RPMI8226 (cell line): ENCODE data around the gene SMYD3.
"Not testable (repeated sequence)": the region's sequence is repeated elsewhere in the genome, so short reads cannot be mapped to it uniquely, and the experiment has no call there.

Experiments
- DNase-seq: peaks from one replicate; pipeline ENCODE4 v3.0.0-alpha.2; 2015

Gene SMYD3

DNA sequence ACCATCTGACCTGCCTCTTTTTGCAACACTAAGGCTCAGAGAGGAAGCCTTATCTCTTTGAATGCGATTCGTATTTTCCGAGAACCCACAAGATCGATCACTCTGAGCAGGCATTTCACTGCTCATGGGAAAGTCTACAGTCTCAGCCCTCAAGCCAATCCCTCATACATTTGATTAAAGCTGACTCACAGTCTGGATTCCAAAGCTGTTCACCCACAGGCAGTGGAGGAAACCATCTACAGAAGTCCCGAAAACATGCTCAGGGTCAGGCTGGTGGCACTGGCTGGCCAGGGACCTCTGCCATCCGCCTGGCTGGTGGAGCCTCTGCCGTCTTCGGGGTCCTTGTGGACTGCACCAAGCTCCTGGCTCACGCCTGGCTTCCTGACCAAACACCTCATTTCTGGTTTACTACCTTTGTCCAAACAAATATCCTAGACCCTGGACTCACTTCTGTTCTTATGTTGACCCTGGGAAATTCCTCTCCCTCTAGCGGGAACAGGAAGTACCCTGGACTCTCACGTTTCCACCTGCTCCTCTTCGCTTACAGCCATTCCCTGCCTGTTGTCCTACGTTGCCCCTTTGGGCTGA, 650.0 kb downstream of the SMYD3 start:
- no peak for DNase-seq

DNA sequence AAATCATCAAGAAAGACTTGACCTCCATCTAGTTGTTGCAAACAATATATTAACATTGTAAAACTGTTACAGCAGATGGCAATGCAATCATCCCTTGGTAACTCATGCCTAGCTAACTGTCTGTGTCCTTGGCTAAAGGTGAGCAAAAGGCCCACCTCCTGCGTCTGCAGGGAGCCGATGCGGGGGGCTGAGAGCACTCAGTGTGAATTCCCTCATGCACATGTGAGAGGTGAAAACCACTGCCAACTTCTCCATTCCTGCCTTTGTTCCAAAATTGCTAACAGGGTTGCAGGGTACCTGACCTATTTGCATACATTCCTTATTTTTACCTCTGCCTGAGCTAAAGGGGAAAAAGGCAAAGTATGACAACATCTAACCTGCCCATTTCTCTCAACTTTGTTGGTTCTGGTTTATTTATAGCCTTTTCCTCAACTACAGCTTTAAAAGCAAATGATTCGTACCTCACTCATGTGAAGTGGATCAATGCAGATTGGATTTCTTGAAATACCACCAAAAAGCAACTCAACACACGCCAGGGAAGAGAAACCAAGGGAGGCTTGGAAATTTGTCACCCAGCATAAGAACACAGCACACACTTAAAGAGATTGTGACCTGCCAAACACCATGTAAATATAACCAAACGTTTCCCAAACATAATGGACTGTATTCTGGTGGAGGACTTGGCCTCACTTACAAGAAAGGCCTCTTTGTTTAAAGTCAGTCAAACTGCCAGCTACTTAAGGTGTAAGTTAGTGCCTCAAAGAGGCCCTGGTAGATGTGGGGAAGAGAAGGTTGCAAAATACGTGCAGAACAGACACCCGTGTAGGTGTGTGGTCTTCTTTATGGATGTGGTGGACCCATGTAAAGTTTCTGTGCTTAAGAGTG, 651.0 kb downstream of the SMYD3 start:
- no peak for DNase-seq

DNA sequence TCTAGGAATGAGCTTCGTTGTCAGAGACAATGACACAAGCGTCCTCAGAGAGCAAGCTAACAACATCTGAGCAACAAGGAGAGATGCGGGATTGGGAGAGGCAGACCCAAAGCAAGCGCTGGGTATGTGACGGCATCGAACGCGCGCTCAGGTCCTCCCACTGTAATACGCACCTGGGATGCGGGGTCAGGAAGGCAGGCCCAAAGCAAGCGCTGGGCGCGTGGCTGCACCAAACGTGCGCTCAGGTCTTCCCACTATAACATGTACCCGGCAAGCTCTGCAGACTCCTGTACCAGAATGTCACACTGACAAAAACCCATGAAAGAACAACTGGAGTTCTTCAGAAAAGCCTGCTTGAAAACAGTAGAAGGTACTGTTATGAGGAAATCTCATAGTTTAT, 653.8 kb downstream of the SMYD3 start:
- no peak for DNase-seq

DNA sequence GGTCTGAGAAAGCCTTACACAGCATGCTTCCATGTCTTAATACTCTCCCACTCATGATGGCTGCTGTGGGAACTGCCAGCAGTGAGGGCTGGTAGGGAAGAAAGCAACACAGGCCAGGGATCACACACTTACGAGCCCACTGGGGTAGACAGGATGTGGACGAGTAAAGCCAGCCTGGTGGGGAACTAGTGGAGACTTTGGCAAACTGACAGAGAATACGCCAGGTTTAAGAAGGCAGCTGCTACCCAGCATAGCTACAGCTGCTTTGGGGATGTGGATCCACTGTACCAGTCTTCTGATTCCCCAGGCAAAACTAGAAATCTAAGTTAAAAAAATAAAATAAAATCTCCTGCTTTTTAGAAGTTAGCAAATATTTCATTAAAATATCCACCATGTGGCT, 664.0 kb downstream of the SMYD3 start:
- no peak for DNase-seq

DNA sequence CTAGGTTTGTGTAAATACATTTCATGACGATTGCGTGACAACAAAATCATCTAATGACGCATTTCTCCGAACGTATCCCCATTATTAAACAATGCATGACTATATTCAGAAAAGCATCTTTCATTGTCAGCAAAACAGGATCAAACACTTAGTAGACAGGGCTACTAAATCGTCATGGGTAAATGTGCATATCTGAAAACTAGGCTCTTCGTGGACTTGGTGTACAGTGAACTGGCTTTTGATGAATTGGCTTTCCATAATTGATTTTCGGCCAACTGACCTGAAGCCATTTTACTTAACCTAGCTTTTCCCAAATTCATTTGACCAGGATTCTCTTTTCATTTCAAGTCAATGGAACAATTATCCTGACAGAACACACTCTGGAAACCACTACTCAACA, 665.0 kb downstream of the SMYD3 start:
- DNase-seq, result no peak

DNA sequence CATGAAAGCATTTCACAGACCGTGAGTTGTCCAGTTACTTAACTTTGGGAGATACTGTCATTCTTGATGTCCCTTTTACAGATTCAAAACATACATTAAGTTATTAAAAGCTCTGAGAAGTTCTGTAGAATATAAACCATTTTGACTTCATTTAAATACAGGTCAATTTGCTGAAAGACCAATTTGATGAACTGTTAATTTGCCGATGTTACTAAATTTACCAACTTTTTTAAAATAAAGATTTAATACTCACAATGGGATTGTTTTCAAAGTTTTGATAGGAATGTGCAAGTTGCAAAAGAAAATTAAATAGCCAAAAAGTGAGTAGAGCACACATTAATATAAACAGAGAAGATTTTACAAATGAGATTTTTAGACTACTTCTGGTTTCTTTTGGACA, 666.1 kb downstream of the SMYD3 start:
- DNase-seq, result no peak

DNA sequence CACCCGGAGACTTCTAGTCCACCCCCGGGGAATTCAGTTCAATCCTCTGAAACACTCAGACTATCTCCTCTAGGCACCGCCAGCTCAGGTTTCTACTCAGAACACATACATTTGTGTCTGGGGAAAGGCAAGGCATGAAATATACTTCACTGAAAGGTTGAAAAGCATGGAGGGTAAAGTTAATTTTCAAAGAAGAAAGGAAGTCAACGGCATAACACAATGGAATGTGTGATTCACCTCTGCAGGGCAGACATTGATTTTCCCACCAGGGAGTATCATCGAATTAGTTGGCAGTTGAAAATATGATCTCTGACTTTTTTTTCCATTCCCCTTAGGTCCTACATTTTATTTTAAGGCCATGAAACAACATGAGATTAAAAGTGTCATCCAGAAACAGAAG, 669.4 kb downstream of the SMYD3 start:
- no peak for DNase-seq

DNA sequence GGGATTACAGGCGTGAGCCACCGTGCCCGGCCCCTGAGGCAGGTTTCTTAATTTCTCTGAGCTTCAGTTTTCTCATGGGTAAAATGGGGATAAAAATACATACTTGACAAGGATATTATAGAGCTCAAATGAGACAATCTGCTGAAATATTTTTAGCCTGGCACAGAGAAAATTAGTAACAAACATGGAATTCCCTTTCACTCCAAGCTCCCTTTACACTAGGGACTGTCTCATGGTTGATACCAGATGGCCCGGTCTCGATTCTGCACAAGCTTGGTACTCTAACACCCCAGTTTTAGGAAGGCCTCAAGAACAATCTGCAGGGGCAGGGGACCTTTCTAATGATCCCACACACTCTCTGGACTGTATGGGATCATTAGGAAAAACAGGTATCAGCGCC, 671.7 kb downstream of the SMYD3 start:
- DNase-seq, result no peak

DNA sequence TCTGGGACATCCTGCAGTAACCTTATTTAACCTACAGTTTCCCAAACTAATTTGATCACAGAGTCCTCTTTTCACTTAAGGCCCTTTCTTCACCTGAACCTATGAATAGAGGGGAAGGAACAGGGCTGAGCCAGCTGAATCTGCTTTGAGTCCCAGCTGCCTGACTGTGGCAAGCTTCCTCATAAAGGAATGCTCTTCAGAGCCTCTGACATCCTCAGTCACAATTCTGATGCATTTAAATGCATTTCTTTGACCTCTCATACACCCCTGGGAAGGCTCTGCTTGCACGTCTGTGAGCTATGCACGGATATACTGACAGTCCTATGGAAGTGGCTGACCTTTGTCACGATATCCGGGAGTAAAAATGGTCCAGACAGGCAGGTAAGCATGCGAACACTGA, 673.1 kb downstream of the SMYD3 start:
- no peak for DNase-seq

DNA sequence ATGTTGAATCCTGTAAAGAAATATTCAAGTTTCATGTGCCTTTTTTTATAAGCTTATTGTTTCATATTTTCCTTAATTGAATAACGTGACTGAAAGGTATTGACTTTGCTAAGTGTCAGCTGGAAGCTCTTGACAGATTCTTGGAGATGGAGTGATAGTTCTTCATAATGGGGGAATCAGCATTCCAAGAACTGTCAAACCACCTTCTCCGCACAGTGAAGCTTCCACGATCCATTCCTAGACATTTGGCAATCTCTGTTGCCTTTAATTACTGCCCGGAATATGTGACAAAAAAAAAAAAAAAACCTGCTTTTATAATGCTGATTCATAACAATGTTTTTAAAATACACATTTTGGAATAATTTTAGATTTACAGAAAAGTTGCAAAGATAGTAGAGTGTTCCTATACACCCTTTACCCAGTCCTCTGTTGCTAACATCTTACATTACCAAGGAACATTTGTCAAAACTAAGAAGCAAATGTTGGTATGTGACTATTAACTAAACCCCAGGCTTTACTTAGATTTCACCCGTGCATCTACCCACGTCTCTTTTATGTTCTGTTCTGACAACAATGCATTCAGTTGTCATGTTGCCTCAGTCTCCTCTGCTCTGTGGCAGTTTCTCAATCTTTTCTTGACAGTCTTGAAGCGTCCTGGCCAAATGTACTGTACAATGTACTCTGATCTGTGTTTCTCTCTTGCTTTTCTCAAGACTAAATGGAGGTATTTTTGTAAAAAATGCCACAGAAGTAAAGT, 674.1 kb downstream of the SMYD3 start:
- DNase-seq, result no peak

DNA sequence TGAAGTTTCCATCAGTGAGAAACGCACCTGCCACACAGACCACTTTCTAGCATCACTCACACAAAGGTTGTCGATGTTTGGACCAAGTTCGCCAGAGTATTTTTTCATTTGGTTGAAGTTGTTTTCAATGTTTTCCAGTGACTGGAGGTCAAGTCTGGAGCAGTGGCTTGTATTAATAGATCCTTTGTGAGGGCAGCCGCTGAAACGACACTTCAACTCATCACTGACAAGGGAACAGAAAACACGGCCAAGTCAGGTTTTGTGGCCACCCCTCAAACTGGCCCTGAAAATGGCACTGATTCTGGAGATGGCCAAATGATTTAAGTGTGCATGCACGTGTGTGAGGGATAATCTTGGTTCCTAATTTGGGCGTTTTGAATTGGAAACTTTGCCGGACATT, 675.6 kb downstream of the SMYD3 start:
- DNase-seq, result no peak

DNA sequence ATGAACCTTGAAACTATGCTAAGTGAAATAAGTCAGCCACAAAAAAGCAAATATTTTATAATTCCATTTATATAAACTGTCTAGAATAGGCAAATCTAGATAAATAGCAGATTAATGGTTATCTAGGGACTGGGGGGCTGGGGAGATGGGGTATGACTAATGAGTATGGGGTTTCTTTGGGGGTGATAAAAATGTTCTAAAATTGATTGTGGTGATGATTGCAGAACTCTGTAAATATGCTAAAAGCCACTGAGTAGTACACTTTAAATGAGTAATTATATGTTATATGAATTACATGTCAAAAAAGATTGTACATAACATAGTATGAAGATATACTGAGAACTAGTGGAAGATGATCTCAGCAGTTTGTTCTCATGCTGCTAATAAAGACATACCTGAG, 677.3 kb downstream of the SMYD3 start:
- DNase-seq, result no peak

DNA sequence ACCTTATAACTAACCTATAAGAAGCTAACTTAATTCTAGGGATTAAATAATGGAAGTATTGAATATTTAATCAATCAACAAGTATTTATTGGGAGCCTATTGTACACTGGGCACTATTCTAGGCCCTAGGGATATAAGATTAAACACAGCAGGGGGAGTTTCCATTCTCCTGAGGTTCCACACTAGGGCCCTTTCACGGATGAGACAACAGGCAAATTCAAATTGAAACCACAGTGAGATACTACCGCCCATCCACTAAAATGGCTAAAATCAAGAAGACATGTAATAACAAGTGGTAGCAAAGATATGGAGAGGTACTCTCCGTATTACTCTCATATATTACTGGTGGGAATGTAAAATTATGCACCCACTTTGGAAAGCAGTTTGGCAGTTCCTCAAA, 677.9 kb downstream of the SMYD3 start:
- no peak for DNase-seq

DNA sequence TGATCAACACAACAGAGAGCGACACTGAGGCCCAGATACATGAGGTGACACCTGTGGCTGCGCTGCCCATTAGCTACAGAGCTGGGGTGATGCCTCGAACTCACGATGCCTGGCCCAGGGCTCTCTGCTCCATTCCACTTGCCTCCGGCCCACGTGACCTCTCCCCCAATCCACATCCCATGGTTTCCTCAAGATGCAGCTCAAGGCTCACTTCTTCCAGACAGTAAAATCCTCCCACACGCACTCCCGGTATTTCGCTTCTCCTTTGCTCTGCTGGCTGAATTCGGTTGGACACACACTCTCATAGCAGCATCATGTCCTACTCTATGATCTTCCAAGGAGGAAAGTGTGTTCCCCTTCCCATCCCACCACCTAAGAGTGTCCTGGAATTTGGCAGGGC, 679.8 kb downstream of the SMYD3 start:
- no peak for DNase-seq

DNA sequence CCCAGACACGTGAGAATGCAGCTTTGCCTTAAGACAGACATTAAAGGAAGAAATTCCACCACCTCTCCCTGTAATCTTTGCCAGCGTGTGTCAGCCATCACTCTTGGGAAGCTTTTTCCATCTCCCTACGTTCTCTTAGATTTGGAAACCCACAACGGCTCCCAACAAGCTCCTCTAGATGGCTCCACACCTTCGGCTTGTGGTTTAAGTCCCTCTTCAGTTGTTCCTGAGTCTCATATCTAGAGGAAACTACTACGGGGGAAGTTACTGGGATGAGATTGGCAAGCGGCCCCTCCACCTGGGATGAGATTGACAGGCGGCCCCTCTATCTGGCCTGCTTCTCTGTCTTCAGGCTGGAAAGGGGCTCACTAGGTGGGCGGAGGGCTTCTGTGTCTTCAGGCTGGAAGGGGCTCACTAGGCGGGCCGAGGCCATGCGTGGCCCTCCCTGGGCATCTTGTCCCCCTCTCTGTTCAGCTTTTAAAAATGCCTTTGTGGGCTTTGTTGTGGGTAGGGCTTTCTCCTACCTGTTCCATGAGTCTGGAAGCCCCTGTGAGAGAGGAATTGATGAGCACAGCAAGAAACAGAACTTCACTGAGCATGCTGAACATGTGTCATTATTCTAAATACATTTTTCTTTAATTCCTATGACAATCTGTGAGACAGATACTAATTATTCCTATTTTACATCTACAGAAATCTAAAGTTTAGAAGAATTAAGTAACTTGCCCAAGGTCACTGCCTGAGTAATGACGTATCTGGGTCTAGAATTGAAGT, 681.8 kb downstream of the SMYD3 start:
- no peak for DNase-seq

DNA sequence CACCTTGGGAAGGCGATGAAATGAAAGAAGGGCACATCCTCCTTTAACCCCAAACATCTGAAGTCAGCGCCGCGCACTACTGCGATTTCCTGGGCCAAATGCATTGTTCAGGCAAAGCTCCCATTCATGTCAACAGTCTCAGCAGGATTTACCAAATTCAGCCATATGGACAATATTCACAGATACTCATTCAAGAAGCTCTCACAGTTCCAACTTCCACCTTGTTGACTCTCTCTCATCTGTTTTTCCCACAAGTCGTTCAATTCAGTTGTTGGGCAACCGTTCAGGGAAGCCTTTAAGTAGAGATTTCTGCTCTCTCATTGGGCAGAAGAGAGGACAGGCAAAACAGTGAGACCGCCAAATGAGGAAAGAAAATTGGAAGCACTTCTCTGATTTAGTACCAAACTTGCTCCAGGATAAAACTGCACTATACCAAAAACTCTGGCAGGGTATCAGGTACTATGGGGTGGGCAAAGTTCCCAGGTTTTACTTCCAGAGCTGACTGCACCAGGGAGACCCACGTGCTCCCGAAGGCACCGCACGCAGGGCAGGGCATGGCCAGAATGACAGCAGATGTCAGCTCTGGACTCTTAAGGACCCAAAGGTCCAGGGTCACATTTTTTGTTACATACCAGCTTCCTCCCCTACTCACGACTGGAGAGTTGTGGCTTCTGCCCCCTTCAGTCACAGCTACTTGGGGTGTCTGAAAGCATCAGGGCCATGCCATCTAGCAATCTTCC, 683.5 kb downstream of the SMYD3 start:
- DNase-seq, result no peak

DNA sequence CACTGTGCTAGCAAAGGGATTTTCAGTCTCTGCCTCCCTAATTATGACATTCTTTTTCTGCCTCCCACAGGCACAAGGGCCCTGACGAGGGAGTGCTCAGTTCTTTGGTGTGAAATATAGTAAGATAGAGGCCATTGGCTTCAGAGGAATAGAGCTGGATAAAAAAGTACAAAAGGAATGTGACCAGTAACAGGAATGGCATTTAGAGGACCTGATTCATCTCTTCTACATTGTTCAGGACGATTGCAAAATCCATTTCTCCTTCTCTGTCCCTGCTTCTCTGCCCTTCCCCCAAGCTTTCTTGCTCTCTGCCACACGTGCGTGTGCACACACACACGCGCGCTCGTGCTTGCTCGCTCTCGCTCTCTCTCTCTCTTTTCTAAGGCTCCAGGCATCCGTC, 684.1 kb downstream of the SMYD3 start:
- no peak for DNase-seq

DNA sequence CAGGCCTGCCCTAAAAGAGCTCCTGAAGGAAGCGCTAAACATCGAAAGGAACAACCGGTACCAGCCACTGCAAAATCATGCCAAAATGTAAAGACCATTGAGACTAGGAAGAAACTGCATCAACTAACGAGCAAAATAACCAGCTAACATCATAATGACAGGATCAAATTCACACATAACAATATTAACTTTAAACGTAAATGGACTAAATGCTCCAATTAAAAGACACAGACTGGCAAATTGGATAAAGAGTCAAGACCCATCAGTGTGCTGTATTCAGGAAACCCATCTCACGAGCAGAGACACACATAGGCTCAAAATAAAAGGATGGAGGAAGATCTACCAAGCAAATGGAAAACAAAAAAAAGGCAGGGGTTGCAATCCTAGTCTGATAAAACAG, 688.7 kb downstream of the SMYD3 start:
- DNase-seq, result not testable (repeated sequence)

DNA sequence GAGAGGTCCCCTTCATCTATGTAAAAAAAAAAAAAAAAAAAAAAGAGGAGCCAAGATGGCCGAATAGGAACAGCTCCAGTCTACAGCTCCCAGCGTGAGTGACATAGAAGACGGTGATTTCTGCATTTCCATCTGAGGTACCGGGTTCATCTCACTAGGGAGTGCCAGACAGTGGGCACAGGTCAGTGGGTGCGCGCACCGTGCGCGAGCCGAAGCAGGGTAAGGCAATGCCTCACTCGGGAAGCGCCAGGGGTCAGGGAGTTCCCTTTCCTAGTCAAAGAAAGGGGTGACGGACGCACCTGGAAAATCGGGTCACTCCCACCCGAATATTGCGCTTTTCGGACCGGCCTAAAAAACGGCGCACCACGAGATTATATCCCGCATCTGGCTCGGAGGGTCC, 690.6 kb downstream of the SMYD3 start:
- not testable (repeated sequence) for DNase-seq

DNA sequence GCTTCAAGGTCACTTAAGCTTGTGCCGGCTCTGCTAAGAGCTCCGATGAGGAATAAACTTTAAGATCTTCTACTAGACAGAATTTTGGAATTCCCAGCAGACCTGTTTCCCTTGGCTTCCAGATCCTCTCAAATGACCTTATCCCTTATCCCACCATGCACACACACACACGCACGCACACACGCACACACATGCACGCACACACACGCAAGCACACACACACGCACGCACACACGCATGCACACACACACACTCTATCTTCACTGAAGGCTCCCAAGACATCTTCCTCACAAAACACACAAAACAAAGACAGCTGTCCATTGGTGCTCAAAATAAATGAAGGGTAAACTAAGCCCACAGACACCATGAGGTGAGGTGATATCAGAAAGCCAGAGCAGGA, 692.4 kb downstream of the SMYD3 start:
- no peak for DNase-seq

DNA sequence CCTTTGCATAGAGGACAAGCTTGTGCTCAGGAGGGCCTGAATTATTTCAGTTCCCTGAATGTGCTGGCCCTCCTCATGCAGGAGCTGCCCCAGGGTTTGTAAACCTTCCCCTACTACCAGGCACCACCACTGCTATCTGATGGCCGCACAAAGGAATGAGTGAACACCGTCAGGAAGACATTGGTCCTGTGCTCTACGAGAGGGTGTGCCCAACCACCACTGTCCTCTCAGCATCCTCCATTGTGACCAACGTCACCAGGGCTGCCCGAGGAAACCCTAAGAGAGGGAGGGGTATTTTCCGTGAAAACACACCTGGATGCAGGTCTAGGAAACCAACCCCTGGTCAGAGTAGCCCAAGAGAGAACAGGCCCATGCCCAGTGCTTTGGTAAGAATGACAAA, 694.8 kb downstream of the SMYD3 start:
- DNase-seq, result no peak

DNA sequence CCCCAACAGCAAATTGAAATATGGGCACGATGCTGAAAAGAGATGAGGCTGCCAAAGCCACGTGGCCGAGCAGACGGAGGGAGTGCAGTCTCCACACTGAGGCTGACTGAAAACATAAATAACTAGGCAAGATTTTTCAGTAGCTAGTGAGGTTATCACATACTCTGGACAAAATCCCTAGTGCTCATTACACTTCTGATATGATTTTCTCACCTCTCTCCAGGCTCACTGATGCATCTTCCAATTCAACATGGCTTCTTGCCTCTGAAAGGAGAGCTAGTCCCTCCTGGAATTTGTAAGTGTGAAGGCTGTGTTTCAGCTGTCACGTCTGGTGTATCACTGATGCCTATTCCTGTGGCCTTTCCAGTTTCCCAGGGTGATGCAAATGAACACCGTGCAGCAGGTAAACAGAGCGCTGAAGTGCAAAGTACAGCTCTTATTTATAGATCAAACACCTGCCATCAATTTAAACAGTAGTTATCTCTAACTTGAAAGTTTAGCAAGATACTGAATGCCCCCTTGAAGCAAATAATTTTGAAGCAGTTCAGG, 696.2 kb downstream of the SMYD3 start:
- no peak for DNase-seq
